Measurements from ENCODE around the gene PLLP.

- TF ChIP-seq POLR2AphosphoS5 (IDR thresholded peaks at IDR 0.05) (no peak), POLR2A (IDR thresholded peaks at IDR 0.05) (no peak)
Observed at GRCh38 chr16:57329718-57330327, 45.4 kb upstream of the PLLP start.
